Chondrocyte (in vitro differentiated cells): Measurements from ENCODE around the gene FXYD5. TPM values are rescaled to one million over a fixed set of nuclear protein-coding genes. Genes with fewer than 3 reads are reported as not detected.

Source experiments
- DNase-seq: peaks from one replicate; pipeline ENCODE4 v3.0.0; 2021; ENCODE audit warnings: mixed read lengths, low spot score
- H3K27ac Mint-ChIP-seq: one replicate; pipeline ENCODE4 v1.8.0; 2021; ENCODE audit warnings: mild to moderate bottlenecking, moderate library complexity, mixed read lengths; ENCODE audit not compliant: unreplicated experiment
- H3K27me3 Mint-ChIP-seq: 2 replicates; pipeline ENCODE4 v1.8.0; 2021; ENCODE audit warnings: low read depth, mixed read lengths
- H3K36me3 Mint-ChIP-seq: 2 replicates; pipeline ENCODE4 v1.8.0; 2021; ENCODE audit warnings: low read depth, mixed read lengths
- H3K4me1 Mint-ChIP-seq: 2 replicates; pipeline ENCODE4 v1.8.0; 2021; ENCODE audit warnings: low read depth, mild to moderate bottlenecking, mixed read lengths
- H3K4me3 Mint-ChIP-seq: one replicate; pipeline ENCODE4 v1.8.0; 2021; ENCODE audit warnings: mild to moderate bottlenecking, moderate library complexity, mixed read lengths; ENCODE audit not compliant: unreplicated experiment
- H3K9me3 Mint-ChIP-seq: 2 replicates; pipeline ENCODE4 v1.8.0; 2021; ENCODE audit warnings: low read depth, mixed read lengths
- CTCF ChIP-seq: fragments of 200-600 bp; sonication (generic); IDR thresholded peaks from 2 replicates; pipeline ENCODE4 v1.5.0; 2021; ENCODE audit warnings: antibody characterized with exemption, mild to moderate bottlenecking, moderate library complexity
- total RNA-seq: library from RNA; stranded (reverse); gene quantifications from 3 replicates; pipeline ENCODE4 v1.2.1, GENCODE V29; 2021

The FXYD5 gene
- total RNA-seq, 1 donor from 2014 or later = 108 TPM

GRCh38 chr19:35112995-35113688, 41.4 kb upstream of the FXYD5 start:
- peaks cover 8% of the 10 kb centered on the region for H3K4me1 Mint-ChIP-seq
- no peaks in the 10 kb centered on the region for H3K9me3 Mint-ChIP-seq
- no peak overlapping the region for H3K27ac Mint-ChIP-seq
- H3K27me3 Mint-ChIP-seq = peaks cover 21% of the 10 kb centered on the region
- no peaks in the 10 kb centered on the region for H3K36me3 Mint-ChIP-seq
- DNase-seq = no peak
- no peak for TF ChIP-seq CTCF
- H3K4me3 Mint-ChIP-seq = no peak overlapping the region

- no peak for DNase-seq
- TF ChIP-seq CTCF = peak; percentile 95
- Mint-ChIP-seq H3K27me3 (peaks cover 18% of the 10 kb centered on the region), H3K36me3 (no peaks in the 10 kb centered on the region), H3K27ac (no peak overlapping the region), H3K4me3 (peak overlapping the region; percentile 57), H3K4me1 (peaks cover 8% of the 10 kb centered on the region), H3K9me3 (no peaks in the 10 kb centered on the region)
These were observed 40.0 kb upstream of the FXYD5 start for GRCh38 chr19:35114353-35115176.

GRCh38 chr19:35115177-35115951, 39.2 kb upstream of the FXYD5 start, which contains the start of gene FXYD3:
FXYD3 (plus strand) TSS chr19:35115823; CDS start chr19:35119377, 3,554 bp downstream.
- Mint-ChIP-seq H3K4me1 (peaks cover 11% of the 10 kb centered on the region), H3K4me3 (peak within 1 kb of the TSS; percentile 57)

GRCh38 chr19:35116072-35116801, 38.3 kb upstream of the FXYD5 start:
- Mint-ChIP-seq H3K36me3 (no peaks in the 10 kb centered on the region), H3K9me3 (no peaks in the 10 kb centered on the region), H3K4me1 (peaks cover 14% of the 10 kb centered on the region), H3K4me3 (no peak overlapping the region), H3K27me3 (peaks cover 18% of the 10 kb centered on the region), H3K27ac (no peak overlapping the region)
- DNase-seq = no peak
- no peak for TF ChIP-seq CTCF

More at GRCh38 chr19:35115177-35115951, 39.2 kb upstream of the FXYD5 start, which contains the start of gene FXYD3:
- Mint-ChIP-seq H3K9me3 (no peaks in the 10 kb centered on the region), H3K27me3 (peaks cover 18% of the 10 kb centered on the region), H3K27ac (no peak within 1 kb of the TSS), H3K36me3 (no peaks in the 10 kb centered on the region)
- no peak for TF ChIP-seq CTCF
- DNase-seq = no peak
